ENCODE measurements around the gene STRA6.

DNA sequence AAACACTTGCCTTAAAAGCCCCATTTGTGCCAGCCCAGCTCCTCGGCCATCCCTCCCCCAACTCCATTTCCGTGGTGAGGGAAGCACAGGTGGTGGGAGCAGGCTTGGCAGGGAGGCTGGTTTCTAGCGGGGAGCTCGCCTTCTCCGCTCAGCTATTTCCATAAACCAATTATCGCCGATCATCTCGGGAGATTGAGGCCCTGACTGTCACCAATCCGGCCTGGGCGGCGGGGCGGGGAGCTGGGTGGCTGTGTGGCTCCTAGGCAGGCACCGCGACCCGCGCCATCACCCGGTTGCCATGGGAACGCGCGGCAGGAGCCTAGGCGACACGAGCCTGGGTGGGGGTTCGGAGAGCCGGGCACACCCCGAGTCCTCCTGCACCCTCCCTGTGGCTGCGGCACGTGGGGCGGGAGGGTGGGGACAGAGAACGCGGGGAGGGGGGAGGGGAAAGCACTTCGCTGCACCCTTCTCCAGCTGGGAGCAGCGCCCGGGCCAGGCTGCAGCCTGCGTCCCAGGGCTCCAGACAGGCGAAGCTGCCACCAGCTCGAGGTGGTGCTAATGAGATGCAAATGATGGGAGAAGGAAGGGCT is 42.9 kb upstream of the STRA6 start:
- TF ChIP-seq ZNF274 (IDR thresholded peaks at IDR 0.05; ENCODE audit: low read depth, low read length) (no peak), YY1 (IDR thresholded peaks at IDR 0.05; ENCODE audit: insufficient read depth, insufficient read length) (no peak)

Data from NT2/D1 (cell line).